C4-2B (cell line): ENCODE results near the gene DNAJC7.

Experiments used
- CTCF ChIP-seq: fragments of 450-650 bp; conservative IDR thresholded peaks from 2 replicates; pipeline ENCODE4 v1.5.1; 2017; ENCODE audit warnings: mild to moderate bottlenecking
- ZFX ChIP-seq: fragments of 450-650 bp; IDR thresholded peaks from 2 replicates; pipeline ENCODE4 v1.6.1; 2017

- TF ChIP-seq CTCF (no peak), ZFX (no peak)
Measured at GRCh38 chr17:42051013-42051400, 33.8 kb upstream of the DNAJC7 start.
